HS-5 (cell line): ENCODE results near the gene TTLL5.

Experiments
- DNase-seq: peaks from one replicate; pipeline ENCODE4 v3.0.0-alpha.2; 2012; ENCODE audit warnings: low read depth

TTLL5 gene

GRCh38 chr14:75697918-75698317, 36.9 kb downstream of the TTLL5 start:
- no peak for DNase-seq

- no peak for DNase-seq
Measured at GRCh38 chr14:75699331-75699730, 38.3 kb downstream of the TTLL5 start.

GRCh38 chr14:75700295-75700694, 39.2 kb downstream of the TTLL5 start:
- no peak for DNase-seq

- no peak for DNase-seq
Measured at GRCh38 chr14:75702122-75702521, 41.1 kb downstream of the TTLL5 start.

GRCh38 chr14:75702616-75703261, 41.7 kb downstream of the TTLL5 start:
- no peak for DNase-seq

- DNase-seq = no peak
Measured at GRCh38 chr14:75703467-75703866, 42.4 kb downstream of the TTLL5 start.

- DNase-seq = no peak
Measured at GRCh38 chr14:75705014-75705413, 44.0 kb downstream of the TTLL5 start.

- DNase-seq = peak; percentile 19
Measured at GRCh38 chr14:75709207-75709812, 48.3 kb downstream of the TTLL5 start.

GRCh38 chr14:75711105-75711795, 50.2 kb downstream of the TTLL5 start:
- DNase-seq = no peak

- DNase-seq = peak; percentile 30
Measured at GRCh38 chr14:75711796-75712211, 50.8 kb downstream of the TTLL5 start.

- DNase-seq = no peak
Measured at GRCh38 chr14:75714991-75715390, 53.9 kb downstream of the TTLL5 start.

GRCh38 chr14:75715926-75716780, 55.1 kb downstream of the TTLL5 start:
- DNase-seq = no peak

GRCh38 chr14:75717729-75718128, 56.7 kb downstream of the TTLL5 start:
- DNase-seq = no peak

- no peak for DNase-seq
Measured at GRCh38 chr14:75718199-75718598, 57.2 kb downstream of the TTLL5 start.

GRCh38 chr14:75720116-75720515, 59.1 kb downstream of the TTLL5 start:
- no peak for DNase-seq

GRCh38 chr14:75720842-75721498, 59.9 kb downstream of the TTLL5 start:
- DNase-seq = no peak

GRCh38 chr14:75723716-75724115, 62.7 kb downstream of the TTLL5 start:
- no peak for DNase-seq

- DNase-seq = no peak
Measured at GRCh38 chr14:75724414-75725204, 63.6 kb downstream of the TTLL5 start.

- no peak for DNase-seq
Measured at GRCh38 chr14:75725481-75725880, 64.4 kb downstream of the TTLL5 start.

- no peak for DNase-seq
Measured at GRCh38 chr14:75726321-75726720, 65.3 kb downstream of the TTLL5 start.

GRCh38 chr14:75727124-75727523, 66.1 kb downstream of the TTLL5 start:
- DNase-seq = no peak
